Activated naive CD8-positive, alpha-beta T cell treated with anti-CD3 and anti-CD28 coated beads for 36 hours (primary cell): ENCODE measurements around the gene CCDC187. TPM values are rescaled to one million over a fixed set of nuclear protein-coding genes. Genes with fewer than 3 reads are reported as not detected.

Experiments
- DNase-seq: peaks from one replicate; pipeline ENCODE4 v3.0.0; 2021
- H3K27ac Mint-ChIP-seq: one replicate; pipeline ENCODE4 v1.8.0; 2022; ENCODE audit warnings: mild to moderate bottlenecking, moderate library complexity, mixed read lengths
- H3K27me3 Mint-ChIP-seq: one replicate; pipeline ENCODE4 v1.8.0; 2022; ENCODE audit warnings: mild to moderate bottlenecking, mixed read lengths
- H3K36me3 Mint-ChIP-seq: one replicate; pipeline ENCODE4 v1.8.0; 2021; ENCODE audit warnings: mild to moderate bottlenecking, mixed read lengths
- H3K4me1 Mint-ChIP-seq: one replicate; pipeline ENCODE4 v1.8.0; 2021; ENCODE audit warnings: mixed read lengths
- H3K4me3 Mint-ChIP-seq: one replicate; pipeline ENCODE4 v1.8.0; 2022; ENCODE audit warnings: mild to moderate bottlenecking, moderate library complexity, mixed read lengths
- H3K9me3 Mint-ChIP-seq: one replicate; pipeline ENCODE4 v1.8.0; 2022; ENCODE audit warnings: mixed read lengths
- total RNA-seq, 2 experiments: library from RNA; stranded (reverse); gene quantifications; one replicate each; pipeline ENCODE4 v1.2.3, GENCODE V29; 2021

The CCDC187 gene
- total RNA-seq, 2 experiments from 2014 or later = not detected

DNA sequence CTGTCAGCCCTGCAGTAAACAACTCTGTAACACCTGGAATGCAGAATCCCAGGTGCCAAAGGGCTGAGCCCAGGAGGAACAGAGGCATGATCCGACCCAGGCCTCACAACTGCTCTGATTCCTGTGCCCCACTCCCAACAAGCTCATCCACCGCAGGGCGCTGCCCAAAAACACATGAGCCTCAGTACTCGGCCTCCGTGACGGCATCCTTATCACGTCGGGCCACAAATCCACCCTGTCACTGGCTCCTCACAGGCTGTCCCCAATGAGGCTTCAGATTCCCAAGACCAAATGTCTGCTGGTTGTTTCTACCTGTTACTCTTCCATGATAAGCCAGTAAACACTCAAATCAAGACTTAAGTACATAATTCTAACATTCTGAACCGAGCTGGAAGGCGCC lies 73.5 kb downstream of the CCDC187 start:
- no peaks in the 10 kb centered on the region for H3K9me3 Mint-ChIP-seq
- H3K36me3 Mint-ChIP-seq = peaks cover 14% of the 10 kb centered on the region
- no peak overlapping the region for H3K4me3 Mint-ChIP-seq
- no peak for DNase-seq
- no peaks in the 10 kb centered on the region for H3K27me3 Mint-ChIP-seq
- H3K27ac Mint-ChIP-seq = no peak overlapping the region
- H3K4me1 Mint-ChIP-seq = peaks cover 37% of the 10 kb centered on the region

DNA sequence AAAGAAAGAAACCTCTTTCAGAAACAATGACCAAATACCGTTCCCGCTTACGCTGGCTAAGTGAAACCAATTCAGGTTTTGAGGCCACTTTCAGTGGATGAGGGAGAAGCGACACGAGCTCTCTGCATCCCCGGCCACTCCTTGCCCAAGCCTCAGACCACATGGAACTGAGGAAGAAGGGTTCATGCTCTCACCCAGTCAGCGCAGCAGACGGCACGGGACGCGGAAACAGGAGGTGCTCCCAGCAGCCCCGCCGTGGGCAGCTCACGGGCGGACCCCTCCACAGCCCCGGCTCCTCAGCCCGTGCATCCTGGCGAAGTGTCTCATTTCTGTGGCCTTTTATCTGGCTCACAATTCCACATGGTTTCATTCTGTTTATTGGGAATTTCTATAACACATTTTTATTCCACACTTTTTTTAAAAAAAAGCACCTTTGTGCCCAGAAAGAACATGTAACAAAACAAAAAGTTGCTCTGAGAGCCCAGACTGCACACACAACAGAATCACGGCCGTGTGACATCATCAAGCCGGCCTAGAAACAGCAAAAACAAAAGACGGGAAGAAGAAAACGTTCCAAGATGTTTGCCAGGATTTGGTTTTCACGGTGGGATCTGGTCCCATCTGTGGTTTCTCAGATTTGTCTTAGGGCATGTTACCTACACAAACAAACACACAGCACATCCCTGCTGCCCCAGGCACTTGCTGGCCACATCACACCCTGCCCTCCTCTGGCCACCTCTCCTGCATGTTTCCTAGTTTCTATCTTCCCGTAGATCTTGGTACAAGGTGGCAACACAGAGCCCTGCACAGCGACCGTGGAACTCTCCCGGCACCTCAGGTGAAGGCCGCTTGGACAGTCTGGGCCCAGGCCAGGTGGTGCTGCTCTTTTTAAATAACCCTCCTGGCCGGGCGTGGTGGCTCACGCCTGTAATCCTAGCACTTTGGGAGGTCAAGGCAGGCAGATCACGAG lies 74.5 kb downstream of the CCDC187 start:
- peaks cover 16% of the 10 kb centered on the region for H3K36me3 Mint-ChIP-seq
- peaks cover 33% of the 10 kb centered on the region for H3K4me1 Mint-ChIP-seq
- H3K27ac Mint-ChIP-seq = no peak overlapping the region
- H3K9me3 Mint-ChIP-seq = no peaks in the 10 kb centered on the region
- no peak for DNase-seq
- no peaks in the 10 kb centered on the region for H3K27me3 Mint-ChIP-seq
- no peak overlapping the region for H3K4me3 Mint-ChIP-seq

DNA sequence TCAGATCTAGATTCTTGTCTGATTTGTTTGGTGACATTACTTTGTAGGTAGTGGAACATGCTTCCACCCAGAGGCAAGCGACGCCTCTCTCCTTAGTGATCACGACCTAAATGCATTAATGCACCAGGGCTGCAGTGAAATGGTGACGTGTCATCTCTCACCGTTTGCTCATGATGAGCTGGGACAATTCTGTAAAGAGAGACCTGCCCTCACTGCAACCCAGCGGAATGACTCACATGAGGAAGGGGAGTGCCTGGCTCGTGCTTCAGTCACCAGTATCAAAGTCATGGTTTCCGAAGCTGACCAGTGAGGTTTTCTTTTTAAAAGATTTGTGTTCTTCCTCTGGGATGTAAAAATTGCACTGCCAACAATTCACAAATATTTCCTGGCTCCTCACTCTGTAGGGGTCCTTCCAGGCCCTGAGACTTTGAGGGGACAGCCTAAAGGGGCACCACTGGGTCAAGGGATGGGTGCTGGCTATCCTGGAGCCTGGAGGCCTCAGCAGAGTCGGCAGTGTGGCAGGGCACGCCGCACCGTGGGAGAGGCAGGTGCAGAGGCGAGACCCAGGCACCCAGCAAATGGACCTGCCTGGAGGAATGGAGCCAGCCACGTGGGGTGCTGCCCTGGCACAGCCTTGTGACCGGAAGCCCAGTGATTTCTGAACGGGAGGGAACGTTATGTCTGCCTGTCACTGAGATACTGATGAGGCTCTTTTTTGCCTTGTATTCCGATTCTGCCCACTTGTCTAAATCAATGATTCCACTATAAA lies 75.6 kb downstream of the CCDC187 start:
- no peak for DNase-seq
- Mint-ChIP-seq H3K4me1 (peaks cover 23% of the 10 kb centered on the region), H3K27ac (no peak overlapping the region), H3K4me3 (no peak overlapping the region), H3K9me3 (no peaks in the 10 kb centered on the region), H3K27me3 (no peaks in the 10 kb centered on the region), H3K36me3 (peaks cover 11% of the 10 kb centered on the region)

DNA sequence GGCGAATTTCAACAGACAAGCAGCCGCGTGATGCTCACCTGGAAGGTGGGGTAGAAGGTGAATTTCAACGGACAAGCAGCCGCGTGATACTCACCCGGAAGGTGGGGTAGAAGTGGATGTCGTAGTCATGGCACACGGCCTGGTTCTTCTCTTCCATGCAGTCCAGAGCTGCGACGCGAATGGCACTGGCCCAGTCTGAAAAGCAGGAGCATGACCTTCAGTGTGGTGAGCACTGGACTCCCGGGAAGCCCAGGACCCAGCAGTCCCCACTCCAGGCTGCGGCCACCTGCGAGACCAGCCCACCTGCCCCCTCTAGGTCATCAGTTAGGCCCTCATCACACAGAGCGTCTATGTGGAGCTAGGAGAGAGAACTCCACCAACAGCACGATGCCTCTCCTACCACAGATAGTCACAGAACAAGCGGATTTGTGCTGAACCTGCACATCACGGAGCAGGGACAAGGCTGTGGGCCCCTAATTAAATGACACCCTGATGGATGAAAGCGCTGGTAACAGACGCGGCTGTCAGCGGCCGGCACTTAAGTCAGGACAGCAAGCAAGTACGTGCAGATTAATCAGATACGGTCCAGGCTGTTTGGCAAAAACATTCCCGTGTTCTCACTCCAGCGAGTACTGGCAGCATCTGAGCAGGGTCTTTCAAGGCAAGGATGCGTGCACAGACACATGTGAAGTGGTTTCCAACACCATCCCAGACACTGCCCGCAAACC lies 77.0 kb downstream of the CCDC187 start:
- no peaks in the 10 kb centered on the region for H3K9me3 Mint-ChIP-seq
- H3K4me1 Mint-ChIP-seq = peaks cover 9% of the 10 kb centered on the region
- no peak overlapping the region for H3K4me3 Mint-ChIP-seq
- H3K36me3 Mint-ChIP-seq = peaks cover 7% of the 10 kb centered on the region
- H3K27me3 Mint-ChIP-seq = no peaks in the 10 kb centered on the region
- DNase-seq = no peak
- H3K27ac Mint-ChIP-seq = no peak overlapping the region

DNA sequence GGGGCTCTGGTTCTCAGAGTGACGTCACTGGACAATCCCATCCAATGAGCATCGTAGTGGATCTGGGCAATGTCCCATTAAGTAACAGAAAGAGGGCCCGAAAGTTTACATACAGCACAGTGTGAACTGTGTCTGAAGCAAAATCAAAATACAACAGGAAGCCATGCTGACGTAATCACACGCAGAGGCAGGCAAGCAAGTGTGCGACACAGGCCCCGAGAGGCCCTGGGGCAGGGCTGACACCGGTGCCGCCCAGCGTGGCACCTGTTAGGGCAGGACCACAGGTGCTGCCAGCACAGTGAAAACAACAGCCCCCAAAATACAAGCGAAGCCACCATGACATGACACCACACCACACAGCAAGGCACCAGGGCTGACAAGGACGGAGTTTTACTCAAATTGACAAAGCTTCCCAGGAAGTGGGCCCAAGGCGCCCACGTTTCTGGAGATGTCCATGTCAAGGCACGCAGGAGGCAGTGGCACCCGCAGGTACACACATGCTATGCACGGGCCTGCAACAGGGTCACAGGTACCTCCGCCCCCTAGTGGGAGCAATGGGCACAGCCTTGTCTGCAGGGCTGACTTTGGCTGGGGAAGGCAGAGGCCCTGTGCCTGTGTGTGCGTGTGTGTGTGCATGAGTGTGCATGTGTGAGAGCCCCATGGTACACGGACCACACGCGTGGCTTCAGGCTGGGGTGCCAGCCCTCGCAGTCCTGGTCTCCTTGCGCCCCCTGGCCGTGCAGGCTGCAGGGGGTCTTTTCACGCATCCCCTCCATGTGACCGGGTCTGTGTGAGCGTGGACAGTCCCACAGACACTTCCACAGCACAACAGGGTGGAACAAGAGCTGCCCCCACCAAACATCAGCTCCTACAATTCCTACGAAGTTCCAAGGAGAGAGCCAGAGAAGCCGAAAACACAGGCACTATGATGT lies 77.9 kb downstream of the CCDC187 start:
- DNase-seq = peak; percentile 67
- H3K36me3 Mint-ChIP-seq = peaks cover 6% of the 10 kb centered on the region
- H3K4me1 Mint-ChIP-seq = peaks cover 6% of the 10 kb centered on the region
- no peaks in the 10 kb centered on the region for H3K27me3 Mint-ChIP-seq
- H3K4me3 Mint-ChIP-seq = no peak overlapping the region
- peak overlapping the region; percentile 16 for H3K27ac Mint-ChIP-seq
- no peaks in the 10 kb centered on the region for H3K9me3 Mint-ChIP-seq

DNA sequence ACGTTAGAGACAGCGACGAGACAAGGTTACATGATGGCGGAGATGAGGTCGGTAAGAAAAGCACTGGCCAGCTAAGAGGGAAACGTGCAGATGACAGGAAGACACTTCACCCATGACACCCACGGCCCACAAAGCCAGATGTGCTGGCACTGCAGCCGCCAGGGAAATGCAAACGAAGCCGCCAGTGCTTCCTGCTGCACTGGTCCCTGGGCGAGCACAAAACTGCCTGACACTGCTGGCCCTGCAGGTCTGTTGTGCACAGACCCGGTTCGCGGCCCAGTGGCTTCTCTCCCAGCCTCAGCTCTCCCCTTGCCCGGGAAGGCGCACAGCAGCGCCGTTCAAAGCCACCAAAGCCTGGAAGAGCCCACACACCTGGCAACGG lies 78.5 kb downstream of the CCDC187 start:
- H3K36me3 Mint-ChIP-seq = peaks cover 10% of the 10 kb centered on the region
- DNase-seq = no peak

DNA sequence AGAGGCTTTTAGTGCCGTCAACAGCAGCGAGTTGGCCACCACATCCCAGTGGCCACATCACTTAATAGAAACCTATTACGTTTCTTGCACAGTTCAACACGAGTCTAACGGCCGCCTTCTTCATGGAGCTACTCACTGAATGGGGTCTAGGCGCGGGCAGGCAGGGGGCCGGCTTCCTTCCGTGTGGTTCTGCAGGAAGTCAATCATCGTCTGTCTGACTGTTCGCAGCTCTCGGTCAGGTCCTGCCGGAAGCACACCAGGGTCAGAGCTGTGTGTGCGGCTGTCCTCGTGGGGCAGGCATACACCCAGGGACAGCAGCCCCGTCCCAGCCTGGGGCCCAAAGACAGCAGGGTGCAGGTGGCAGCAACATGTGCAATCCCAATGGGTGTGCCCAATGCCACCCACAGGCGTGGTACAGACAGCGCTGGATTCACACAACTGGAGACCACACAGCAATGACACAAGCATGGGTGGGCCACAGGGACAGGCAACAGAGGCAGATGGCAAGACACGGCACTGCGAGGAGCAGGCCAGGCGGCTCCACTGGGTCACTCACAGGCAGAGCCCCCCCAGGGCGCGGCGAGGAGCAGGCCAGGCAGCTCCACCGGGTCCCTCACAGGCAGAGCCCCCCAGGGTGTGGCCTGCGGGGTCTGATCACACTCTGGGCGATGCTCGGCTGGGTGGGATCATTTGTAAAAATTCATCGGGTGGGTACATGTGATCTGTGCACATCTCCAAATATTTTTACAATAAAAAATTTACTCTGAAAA lies 79.8 kb downstream of the CCDC187 start:
- Mint-ChIP-seq H3K4me3 (no peak overlapping the region), H3K9me3 (no peaks in the 10 kb centered on the region), H3K36me3 (peaks cover 10% of the 10 kb centered on the region), H3K27ac (no peak overlapping the region), H3K27me3 (no peaks in the 10 kb centered on the region), H3K4me1 (peaks cover 9% of the 10 kb centered on the region)
- DNase-seq = no peak

More for the DNA sequence above, 78.5 kb downstream of the CCDC187 start:
- H3K27me3 Mint-ChIP-seq = no peaks in the 10 kb centered on the region
- H3K4me1 Mint-ChIP-seq = peaks cover 9% of the 10 kb centered on the region
- H3K9me3 Mint-ChIP-seq = no peaks in the 10 kb centered on the region
- no peak overlapping the region for H3K4me3 Mint-ChIP-seq
- H3K27ac Mint-ChIP-seq = peak overlapping the region; percentile 16

DNA sequence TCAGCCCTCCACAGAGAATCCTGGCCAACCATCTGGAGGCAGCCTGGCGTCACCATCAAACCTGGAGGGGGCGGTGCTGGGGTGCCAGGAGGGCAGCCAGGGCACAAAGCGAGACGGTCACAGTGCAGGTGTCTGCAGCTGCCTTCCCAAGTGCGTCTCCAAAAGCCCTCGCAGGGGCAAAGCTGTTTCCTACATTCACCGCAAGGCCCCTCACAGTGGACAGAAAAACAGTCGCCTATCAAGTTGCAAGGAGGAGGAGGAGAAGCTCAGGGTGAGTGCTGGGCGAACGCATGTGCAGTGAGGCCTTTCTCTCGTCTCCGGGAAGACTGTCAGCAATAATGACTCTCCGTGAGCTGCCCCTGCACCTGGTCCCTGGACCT lies 81.0 kb downstream of the CCDC187 start:
- Mint-ChIP-seq H3K4me3 (no peak overlapping the region), H3K4me1 (peaks cover 2% of the 10 kb centered on the region), H3K9me3 (no peaks in the 10 kb centered on the region), H3K36me3 (peaks cover 10% of the 10 kb centered on the region), H3K27ac (no peak overlapping the region), H3K27me3 (no peaks in the 10 kb centered on the region)
- no peak for DNase-seq

DNA sequence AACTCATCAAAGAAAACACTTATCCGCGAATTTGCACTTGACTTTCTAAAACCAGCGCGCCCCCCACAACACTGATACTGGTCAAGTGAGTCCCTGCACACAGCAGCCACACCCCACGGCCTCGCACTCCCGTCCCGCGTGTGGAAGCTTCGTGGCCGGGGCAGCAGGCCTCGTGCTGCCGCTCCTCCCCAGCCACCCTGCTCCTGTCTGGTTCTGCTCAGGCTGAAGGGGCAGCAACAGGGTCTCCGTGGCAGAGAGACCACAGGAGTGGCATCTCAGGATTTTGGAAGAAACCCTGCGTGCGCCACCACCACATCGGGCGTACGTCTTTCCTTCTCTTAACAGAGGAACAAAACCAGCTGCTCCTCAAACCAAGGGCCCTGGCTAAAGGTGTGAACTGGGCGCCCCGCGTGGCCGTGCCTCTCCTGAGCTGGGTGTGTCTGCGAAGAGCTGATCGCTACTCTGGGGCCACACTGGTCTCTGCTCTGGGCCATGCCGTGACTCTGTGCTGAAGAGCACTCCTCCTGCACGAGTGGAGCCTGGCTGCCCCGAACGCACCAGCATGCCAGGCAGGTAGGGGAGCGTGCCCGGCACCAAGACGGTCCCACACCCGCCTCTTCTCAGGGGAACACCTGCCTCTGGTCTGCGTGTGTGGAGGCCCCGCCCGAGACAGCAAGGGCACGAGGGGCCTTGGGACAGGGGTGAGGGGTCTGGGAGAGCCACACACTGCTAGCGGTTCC lies 81.6 kb downstream of the CCDC187 start:
- no peaks in the 10 kb centered on the region for H3K9me3 Mint-ChIP-seq
- peaks cover 2% of the 10 kb centered on the region for H3K4me1 Mint-ChIP-seq
- no peak overlapping the region for H3K27ac Mint-ChIP-seq
- H3K27me3 Mint-ChIP-seq = no peaks in the 10 kb centered on the region
- peaks cover 10% of the 10 kb centered on the region for H3K36me3 Mint-ChIP-seq
- no peak overlapping the region for H3K4me3 Mint-ChIP-seq
- DNase-seq = no peak

DNA sequence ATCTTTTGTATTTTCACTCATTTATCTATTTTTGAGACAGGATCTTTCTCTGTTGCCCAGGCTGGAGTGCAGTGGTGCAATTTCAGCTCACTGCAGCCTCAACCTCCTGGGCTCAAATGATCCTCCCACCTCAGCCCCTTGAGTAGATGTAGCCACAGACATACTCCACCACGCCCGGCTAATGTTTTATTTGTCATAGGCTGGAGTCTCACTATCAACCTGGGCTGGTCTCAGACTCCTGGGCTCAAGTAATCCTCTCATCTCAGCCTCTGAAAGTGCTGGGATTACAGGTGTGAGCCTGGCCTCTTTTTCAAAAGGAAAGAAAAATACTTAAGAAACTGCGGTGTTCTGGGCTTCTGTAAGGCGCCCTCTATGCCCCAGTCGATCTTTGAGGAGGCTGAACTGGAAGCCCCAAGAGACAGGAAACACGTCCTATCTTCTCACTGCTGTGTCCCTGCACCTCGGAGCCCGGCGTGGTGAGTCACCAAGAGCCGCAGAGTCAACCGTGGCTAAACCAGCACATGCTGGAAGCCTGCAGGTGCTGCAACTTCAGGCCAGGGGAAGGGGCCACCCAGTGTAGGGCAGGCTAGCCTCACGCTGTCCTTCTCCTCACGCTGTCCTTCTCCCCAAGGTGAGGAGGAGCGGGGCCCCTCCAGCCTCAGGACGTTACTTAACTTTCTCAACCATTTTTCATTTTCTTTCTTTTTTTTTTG lies 83.7 kb downstream of the CCDC187 start:
- Mint-ChIP-seq H3K27me3 (no peaks in the 10 kb centered on the region), H3K4me3 (no peak overlapping the region), H3K27ac (no peak overlapping the region), H3K9me3 (no peaks in the 10 kb centered on the region), H3K36me3 (peaks cover 14% of the 10 kb centered on the region), H3K4me1 (peaks cover 2% of the 10 kb centered on the region)
- DNase-seq = no peak

DNA sequence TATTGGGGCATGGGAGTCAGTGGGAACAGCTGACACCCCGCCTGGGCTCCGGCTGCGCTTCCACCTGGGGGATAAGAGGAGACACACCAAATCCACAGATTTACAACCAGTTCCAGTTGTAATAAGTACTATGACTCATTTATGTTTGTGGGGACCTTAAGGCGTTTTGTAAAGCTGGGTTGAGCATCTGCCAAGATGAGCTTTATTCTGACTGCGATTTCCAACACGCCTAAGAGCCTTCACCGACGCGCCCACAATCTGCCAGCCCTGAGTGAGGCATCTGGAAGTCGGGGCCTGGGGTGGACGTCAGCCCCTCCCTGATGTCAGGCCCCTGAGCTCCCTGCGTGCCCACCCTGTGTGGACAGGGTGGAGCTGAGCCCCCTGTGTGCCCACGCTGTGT lies 84.6 kb downstream of the CCDC187 start:
- Mint-ChIP-seq H3K36me3 (peaks cover 18% of the 10 kb centered on the region), H3K9me3 (no peaks in the 10 kb centered on the region)

DNA sequence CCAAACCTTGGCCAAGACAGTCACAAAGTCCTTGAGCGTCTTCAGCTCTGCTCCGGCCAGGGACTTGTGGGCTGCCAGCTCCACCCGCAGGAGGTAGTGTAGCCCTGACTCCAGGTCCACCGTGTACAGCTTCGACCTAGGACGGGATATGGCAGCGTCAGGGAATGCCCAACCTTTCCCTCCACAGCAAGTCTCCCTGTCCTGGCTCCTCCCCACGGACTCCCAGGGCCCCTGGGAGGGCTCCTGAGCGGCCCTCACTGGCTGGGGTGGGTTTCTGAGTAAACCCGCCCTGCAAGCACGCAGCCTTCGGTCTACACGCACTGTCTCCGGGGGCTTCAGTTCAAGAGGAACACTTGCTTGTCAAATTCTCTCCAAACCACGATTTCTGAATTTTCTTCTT lies 85.2 kb downstream of the CCDC187 start:
- no peak for DNase-seq
- Mint-ChIP-seq H3K27me3 (no peaks in the 10 kb centered on the region), H3K36me3 (peaks cover 24% of the 10 kb centered on the region), H3K4me1 (peaks cover 2% of the 10 kb centered on the region), H3K4me3 (no peak overlapping the region), H3K27ac (no peak overlapping the region), H3K9me3 (no peaks in the 10 kb centered on the region)

More for the DNA sequence above, 84.6 kb downstream of the CCDC187 start:
- H3K4me3 Mint-ChIP-seq = no peak overlapping the region
- H3K27ac Mint-ChIP-seq = no peak overlapping the region
- no peaks in the 10 kb centered on the region for H3K27me3 Mint-ChIP-seq
- peaks cover 2% of the 10 kb centered on the region for H3K4me1 Mint-ChIP-seq
- no peak for DNase-seq
